Activated T-helper 2 cell treated with anti-CD3 and anti-CD28 coated beads, Interferon-gamma antibody, Interleukin-2, Interleukin-4, amounts not matched to agents 10 μg/mL and 5 μg/mL and 100 μg/mL, durations not matched to agents 14 hours and 24 hours and 36 hours (primary cell): Measurements from ENCODE around the gene B3GNT7. TPM values are rescaled to one million over a fixed set of nuclear protein-coding genes. Genes with fewer than 3 reads are reported as not detected.
"Not testable (repeated sequence)": the region's sequence is repeated elsewhere in the genome, so short reads cannot be mapped to it uniquely, and the experiment has no call there.

Experiments
- DNase-seq: peaks from one replicate; pipeline ENCODE4 v3.0.0; 2021; ENCODE audit warnings: low spot score
- H3K27ac Mint-ChIP-seq: one replicate; pipeline ENCODE4 v1.8.0; 2021; ENCODE audit warnings: mixed read lengths
- H3K27me3 Mint-ChIP-seq: one replicate; pipeline ENCODE4 v1.8.0; 2021; ENCODE audit warnings: low read depth, mixed read lengths
- H3K36me3 Mint-ChIP-seq: one replicate; pipeline ENCODE4 v1.8.0; 2021; ENCODE audit warnings: low read depth, mixed read lengths
- H3K4me1 Mint-ChIP-seq: one replicate; pipeline ENCODE4 v1.8.0; 2021; ENCODE audit warnings: low read depth, mixed read lengths
- H3K4me3 Mint-ChIP-seq: one replicate; pipeline ENCODE4 v1.8.0; 2021; ENCODE audit warnings: low read depth, mild to moderate bottlenecking, moderate library complexity, mixed read lengths
- H3K9me3 Mint-ChIP-seq: one replicate; pipeline ENCODE4 v1.8.0; 2021; ENCODE audit warnings: mixed read lengths
- intact Hi-C: fragments of 100-400 bp; cut with micrococcal nuclease; formaldehyde crosslinking; loops from one replicate; pipeline ENCODE4 v1.15.1; 2023
- total RNA-seq: library from RNA; stranded (reverse); gene quantifications from 2 replicates; pipeline ENCODE4 v1.2.3, GENCODE V29; 2022

The B3GNT7 gene
- total RNA-seq, 1 donor from 2014 or later: 0.09 TPM

DNA sequence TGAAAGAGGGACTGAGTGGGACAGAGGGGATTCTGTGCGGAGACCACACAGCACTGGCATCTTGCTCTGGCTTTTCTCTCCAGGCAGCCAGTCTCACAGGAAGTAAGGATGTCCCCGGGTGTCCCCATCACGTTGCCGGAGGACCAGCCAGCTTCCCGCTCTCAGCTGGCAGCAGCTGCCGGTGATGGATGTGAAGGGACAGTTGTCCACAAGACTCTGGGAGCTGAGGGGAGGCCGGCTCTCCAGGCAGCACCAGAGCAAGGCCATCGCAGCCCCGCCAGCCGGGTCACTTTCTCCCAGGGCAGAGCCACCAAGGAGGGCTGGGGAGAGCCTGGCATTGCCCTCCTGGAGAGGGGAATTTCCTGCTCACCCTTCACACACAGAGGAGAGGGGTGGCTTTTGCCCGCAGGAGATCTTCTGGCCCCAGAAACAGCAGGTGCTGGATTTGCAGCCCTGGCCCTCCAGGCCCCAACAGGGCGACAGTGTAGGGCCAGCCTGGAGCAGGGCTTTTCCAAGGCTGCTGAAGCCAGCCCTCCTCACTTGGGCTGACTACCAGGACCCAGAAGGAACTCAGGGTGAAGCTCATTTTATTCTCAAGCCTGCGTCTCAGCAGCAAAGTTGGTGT is 24.0 kb upstream of the B3GNT7 start:
- Mint-ChIP-seq H3K27ac (no peak overlapping the region), H3K9me3 (no peaks in the 10 kb centered on the region), H3K4me1 (no peaks in the 10 kb centered on the region), H3K36me3 (no peaks in the 10 kb centered on the region), H3K27me3 (no peaks in the 10 kb centered on the region), H3K4me3 (no peak overlapping the region)
- intact Hi-C loops: no loop called here
- DNase-seq: no peak

DNA sequence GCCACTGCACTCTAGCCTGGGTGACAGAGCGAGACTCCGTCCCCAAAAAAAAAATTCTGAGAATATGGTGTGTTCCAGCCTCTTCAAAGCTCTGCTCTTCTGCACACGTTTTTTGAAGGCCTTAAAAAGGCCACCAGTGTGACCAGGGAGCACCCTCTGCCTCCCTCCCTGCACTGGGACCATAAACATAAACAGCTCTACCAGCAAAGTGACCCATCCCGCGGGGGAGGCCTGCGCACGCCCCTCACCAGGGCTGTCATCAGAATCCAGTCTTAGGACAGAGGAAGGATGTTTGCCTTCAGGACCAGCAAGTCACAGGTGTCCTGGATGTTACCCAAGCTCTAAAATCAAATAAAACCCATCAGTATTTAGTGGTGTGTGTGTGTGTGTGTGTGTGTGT is 23.2 kb upstream of the B3GNT7 start:
- no peaks in the 10 kb centered on the region for H3K9me3 Mint-ChIP-seq
- no peaks in the 10 kb centered on the region for H3K4me1 Mint-ChIP-seq
- peaks cover 2% of the 10 kb centered on the region for H3K27me3 Mint-ChIP-seq
- intact Hi-C loops: no loop called here
- no peak overlapping the region for H3K4me3 Mint-ChIP-seq
- no peaks in the 10 kb centered on the region for H3K36me3 Mint-ChIP-seq
- DNase-seq: no peak
- H3K27ac Mint-ChIP-seq: no peak overlapping the region

DNA sequence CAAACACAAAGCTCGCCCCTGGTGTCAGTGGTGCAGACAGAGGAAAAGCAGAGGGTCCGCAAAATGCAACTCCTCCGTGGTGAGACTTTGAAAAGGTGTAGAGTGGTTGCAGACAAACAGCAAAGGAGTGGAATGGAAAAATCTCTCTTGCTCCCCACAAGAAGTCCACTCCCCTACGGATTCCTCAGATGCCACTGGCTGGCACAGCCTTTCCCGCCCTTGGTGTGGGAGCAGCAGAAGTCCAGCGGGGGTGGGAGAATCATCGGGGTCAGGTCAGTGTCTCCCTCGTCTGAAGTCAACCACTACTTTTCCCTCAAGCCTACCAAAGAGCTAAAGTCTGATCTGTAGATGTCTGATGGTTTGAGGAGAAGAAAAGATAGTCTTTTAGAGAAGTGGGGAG is 22.3 kb upstream of the B3GNT7 start:
- Mint-ChIP-seq H3K27me3 (peaks cover 2% of the 10 kb centered on the region), H3K27ac (no peak overlapping the region), H3K4me3 (no peak overlapping the region), H3K9me3 (no peaks in the 10 kb centered on the region), H3K36me3 (no peaks in the 10 kb centered on the region), H3K4me1 (no peaks in the 10 kb centered on the region)
- no peak for DNase-seq
- intact Hi-C loops: no loop called here

DNA sequence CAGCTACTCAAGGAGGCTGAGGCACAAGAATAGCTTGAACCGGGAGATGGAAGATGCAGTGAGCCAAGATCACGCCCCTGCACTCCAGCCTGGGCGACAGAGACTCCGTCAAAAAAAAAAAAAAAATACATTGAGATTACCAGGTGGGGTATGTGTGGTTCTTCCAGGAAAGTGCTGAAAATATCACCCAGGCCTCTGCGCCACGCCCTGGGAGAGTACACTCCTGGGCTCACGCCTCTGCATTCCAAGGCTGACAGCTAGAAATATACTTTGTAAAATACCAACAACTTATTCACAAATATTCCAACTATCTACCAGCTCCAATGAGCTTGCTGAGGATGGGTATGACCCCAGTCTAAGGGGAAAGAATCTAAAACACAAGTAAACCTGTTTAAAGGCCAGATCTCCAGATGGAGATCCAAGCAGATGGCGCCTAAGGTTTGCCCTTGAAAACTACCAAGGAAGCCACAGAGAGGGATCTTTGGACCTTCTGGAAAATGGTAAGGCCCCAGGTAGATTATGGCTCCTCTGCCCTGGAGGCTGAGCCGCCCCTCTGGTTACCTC is 21.6 kb upstream of the B3GNT7 start:
- peaks cover 2% of the 10 kb centered on the region for H3K27me3 Mint-ChIP-seq
- intact Hi-C loops: no loop called here
- H3K9me3 Mint-ChIP-seq: no peaks in the 10 kb centered on the region
- H3K4me1 Mint-ChIP-seq: no peaks in the 10 kb centered on the region
- DNase-seq: no peak
- no peak overlapping the region for H3K4me3 Mint-ChIP-seq
- no peak overlapping the region for H3K27ac Mint-ChIP-seq
- H3K36me3 Mint-ChIP-seq: no peaks in the 10 kb centered on the region

DNA sequence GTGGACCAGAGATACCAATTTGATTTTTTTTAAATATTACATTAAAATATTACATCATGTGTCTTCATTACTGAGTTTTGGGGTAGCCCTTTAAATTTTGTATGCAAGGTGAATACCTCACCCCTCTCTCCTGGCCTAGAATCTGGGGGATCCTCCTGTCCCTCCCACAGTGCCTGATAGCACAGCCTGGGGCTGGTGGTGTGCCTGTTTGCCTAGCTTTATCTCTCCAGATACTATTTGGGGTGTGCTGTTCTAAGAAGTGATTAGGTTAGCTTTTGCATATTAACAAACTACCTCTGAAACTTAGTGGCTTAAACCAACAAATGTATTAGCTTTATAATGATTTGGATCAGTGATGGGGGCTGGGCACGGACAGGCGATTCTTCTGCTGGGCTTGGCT is 20.7 kb upstream of the B3GNT7 start:
- Mint-ChIP-seq H3K27ac (no peak overlapping the region), H3K27me3 (peaks cover 2% of the 10 kb centered on the region), H3K4me3 (no peak overlapping the region), H3K4me1 (no peaks in the 10 kb centered on the region), H3K36me3 (no peaks in the 10 kb centered on the region), H3K9me3 (no peaks in the 10 kb centered on the region)
- DNase-seq: no peak
- intact Hi-C loops: no loop called here

DNA sequence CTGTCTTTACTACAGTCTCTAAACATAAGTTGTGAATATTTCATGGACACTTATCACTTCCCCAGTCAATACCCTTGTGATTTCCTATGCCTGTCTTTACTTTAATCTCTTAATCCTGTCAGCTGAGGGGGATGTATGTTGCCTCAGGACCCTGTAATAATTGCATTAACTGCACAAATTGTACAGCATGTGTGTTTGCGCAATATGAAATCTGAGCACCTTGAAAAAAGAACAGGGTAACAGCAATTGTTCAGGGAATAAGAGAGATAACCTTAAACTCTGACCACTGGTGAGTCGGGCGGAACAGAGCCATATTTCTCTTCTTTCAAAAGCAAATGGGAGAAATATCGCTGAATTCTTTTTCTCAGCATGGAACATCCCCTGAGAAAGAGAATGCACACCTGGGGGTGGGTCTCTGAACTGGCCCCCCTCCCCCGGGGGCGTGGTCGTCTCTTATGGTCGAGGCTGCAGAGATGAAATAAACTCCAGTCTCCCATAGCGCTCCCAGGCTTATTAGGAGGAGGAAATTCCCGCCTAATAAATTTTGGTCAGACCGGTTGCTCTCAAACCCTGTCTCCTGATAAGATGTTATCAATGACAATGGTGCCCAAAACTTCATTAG is 19.4 kb upstream of the B3GNT7 start:
- H3K36me3 Mint-ChIP-seq, H3K4me1 Mint-ChIP-seq, intact Hi-C loops, DNase-seq, H3K4me3 Mint-ChIP-seq, H3K27ac Mint-ChIP-seq, H3K9me3 Mint-ChIP-seq, H3K27me3 Mint-ChIP-seq: not testable (repeated sequence)

DNA sequence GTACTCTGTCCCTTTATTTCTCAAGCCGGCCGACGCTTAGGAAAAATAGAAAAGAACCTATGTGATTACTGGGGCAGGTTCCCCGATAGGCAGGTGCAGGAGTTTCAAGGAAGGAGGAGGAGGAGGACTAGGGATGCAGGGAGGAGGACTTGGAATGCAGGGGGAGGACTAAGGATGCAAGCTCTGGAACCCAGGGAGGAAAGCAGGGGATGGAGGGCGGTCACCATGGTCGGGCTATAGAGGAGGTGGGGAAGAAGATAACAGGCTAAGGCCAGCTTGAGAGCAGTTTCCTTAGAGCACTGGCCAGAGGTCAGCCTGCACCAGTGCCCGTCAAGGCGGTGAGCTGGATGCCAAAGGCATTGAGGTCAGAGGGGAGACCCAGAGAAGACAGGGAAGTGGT is 18.7 kb upstream of the B3GNT7 start:
- Mint-ChIP-seq H3K27ac (no peak overlapping the region), H3K4me1 (no peaks in the 10 kb centered on the region), H3K27me3 (peaks cover 2% of the 10 kb centered on the region), H3K36me3 (no peaks in the 10 kb centered on the region), H3K4me3 (no peak overlapping the region), H3K9me3 (no peaks in the 10 kb centered on the region)
- intact Hi-C loops: no loop called here
- DNase-seq: no peak

DNA sequence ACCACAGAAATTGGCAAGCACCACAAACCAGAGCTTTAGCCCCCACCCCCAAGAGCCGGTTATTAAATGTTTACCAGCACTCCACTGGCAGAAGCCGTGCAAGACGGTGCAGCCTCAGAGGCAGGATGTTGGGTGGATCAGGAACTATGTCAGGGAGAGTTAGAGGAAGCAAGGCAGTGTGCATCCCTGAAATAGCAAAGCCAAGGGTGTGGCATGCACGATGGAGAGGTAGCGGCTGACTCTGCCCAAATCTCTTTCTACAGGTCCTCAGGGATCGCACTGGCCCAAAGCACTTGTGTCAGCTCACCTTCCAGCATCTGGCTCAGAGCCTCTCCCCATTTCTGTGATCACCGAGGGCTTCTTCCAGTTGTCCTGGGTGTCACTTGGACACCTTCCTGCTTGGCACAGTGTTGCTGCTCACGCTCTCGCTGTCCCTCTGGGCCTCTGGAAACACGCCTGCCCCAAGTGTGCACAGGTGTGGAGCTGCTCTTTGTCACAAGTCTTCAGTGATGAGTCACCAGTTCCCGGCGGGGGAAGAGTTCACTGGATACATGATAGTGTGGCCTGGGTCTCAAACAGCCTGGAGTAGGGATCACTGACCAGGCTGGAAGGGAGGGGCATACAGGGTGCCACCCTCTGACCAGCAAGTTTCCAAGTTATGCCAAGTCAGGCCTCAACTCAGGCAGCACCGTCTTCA is 17.3 kb upstream of the B3GNT7 start:
- no peak overlapping the region for H3K27ac Mint-ChIP-seq
- intact Hi-C loops: no loop called here
- H3K4me3 Mint-ChIP-seq: no peak overlapping the region
- H3K27me3 Mint-ChIP-seq: peaks cover 2% of the 10 kb centered on the region
- no peak for DNase-seq
- H3K9me3 Mint-ChIP-seq: no peaks in the 10 kb centered on the region
- H3K4me1 Mint-ChIP-seq: no peaks in the 10 kb centered on the region
- no peaks in the 10 kb centered on the region for H3K36me3 Mint-ChIP-seq

DNA sequence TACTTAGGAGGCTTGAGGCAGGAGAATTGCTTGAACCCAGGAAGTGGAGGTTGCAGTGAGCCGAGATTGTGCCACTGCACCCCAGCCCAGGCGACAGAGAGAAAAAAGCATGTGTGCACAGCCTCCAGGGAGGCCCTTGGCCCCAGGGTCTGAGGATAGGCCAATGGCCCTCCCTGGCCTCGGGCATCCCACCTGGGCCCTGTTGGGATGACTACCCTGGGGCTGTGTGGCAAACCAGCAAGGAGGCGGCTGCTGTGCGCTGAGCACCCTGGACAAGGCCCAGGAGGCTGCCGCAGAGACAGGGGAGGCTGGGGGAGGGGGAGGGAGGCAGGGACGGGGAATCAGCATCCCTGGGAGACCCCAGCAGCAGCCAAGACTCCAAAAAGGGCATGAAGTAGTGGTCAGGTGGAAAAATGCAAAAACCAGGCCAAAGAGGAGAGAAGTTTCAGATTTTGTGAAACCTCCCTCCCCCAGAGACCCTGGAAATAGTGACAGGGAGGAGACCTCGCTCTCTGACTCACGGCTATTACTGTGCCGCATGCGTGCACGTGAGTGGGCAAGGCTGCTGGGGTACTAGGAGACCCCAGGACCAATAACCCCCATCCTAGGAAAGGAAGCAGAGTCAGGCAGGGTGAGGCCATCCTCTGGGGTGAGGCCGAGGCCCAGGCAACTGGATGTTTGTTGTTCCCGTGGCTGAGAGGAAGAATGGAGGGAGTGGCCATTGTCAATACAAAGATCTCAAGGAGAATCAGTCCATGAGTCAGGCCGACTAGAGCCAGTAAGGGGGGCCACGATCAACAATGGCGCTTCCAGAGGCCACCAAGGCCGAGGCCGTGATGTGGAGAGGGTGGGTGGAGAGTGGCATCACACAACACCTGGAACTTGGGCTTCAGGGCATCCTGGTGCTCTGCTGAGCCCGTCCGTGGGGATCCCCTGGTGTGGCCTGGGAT is 16.0 kb upstream of the B3GNT7 start:
- H3K27ac Mint-ChIP-seq: no peak overlapping the region
- peaks cover 2% of the 10 kb centered on the region for H3K27me3 Mint-ChIP-seq
- H3K9me3 Mint-ChIP-seq: peaks cover under 1% of the 10 kb centered on the region
- H3K4me3 Mint-ChIP-seq: no peak overlapping the region
- no peak for DNase-seq
- H3K4me1 Mint-ChIP-seq: no peaks in the 10 kb centered on the region
- intact Hi-C loops: no loop called here
- H3K36me3 Mint-ChIP-seq: no peaks in the 10 kb centered on the region

DNA sequence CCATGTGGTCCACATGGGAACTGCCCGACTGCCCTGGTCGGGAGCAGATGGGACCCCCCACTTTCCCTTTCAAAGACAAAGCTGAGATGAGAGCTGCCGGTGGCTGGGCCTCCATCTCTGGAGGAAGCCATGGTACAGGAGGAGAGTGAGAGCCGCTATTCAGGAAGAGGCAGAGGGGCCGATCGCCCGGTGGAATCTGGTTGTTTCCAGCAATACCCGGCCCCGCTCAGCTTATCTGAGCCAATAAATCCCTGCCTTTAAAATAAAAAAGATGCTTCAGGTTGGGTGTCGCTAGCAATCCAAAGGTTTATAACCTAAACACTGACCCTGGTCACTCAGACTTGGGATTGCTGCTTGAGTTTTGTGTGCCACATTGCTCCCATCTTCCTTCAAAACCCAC is 15.2 kb upstream of the B3GNT7 start:
- H3K36me3 Mint-ChIP-seq: no peaks in the 10 kb centered on the region
- H3K27me3 Mint-ChIP-seq: peaks cover 2% of the 10 kb centered on the region
- no peak overlapping the region for H3K4me3 Mint-ChIP-seq
- intact Hi-C loops: no loop called here
- no peaks in the 10 kb centered on the region for H3K4me1 Mint-ChIP-seq
- no peak overlapping the region for H3K27ac Mint-ChIP-seq
- DNase-seq: no peak
- H3K9me3 Mint-ChIP-seq: peaks cover 8% of the 10 kb centered on the region

DNA sequence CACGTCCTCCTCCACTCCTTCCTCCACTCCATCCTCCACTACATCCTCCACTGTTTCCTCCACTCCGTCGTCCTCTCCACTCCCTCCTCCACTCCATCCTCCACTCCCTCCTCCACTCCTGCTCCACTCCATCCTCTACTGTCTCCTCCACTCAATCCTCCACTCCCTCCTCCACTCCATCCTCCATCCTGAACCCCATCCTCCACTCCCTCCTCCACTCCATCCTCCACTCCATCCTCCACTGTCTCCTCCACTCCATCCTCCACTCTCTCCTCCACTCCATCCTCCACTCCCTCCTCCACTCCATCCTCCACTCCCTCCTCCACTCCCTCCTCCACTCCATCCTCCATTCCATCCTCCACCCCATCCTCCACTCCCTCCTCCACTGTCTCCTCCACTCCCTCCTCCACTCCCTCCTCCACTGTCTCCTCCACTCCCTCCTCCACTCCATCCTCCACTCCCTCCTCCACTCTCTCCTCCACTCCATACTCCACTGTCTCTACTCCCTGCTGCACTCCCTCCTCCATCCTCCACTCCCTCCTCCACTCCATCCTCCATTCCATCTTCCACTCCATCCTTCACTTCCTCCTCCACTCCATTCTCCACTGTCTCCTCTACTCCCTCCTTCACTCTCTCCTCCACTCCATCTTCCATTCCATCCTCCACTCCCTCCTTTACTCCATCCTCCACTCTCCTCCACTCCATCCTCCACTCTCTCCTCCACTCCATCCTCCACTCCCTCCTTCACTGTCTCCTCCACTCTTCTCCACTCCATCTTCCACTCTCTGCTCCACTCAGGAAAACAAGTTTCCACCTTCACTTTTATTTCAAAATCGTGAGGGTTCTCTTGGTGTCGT is 14.3 kb upstream of the B3GNT7 start:
- no peaks in the 10 kb centered on the region for H3K36me3 Mint-ChIP-seq
- H3K27me3 Mint-ChIP-seq: peaks cover 2% of the 10 kb centered on the region
- no peak overlapping the region for H3K27ac Mint-ChIP-seq
- peaks cover 14% of the 10 kb centered on the region for H3K9me3 Mint-ChIP-seq
- no peak overlapping the region for H3K4me3 Mint-ChIP-seq
- intact Hi-C loops: no loop called here
- no peak for DNase-seq
- no peaks in the 10 kb centered on the region for H3K4me1 Mint-ChIP-seq

DNA sequence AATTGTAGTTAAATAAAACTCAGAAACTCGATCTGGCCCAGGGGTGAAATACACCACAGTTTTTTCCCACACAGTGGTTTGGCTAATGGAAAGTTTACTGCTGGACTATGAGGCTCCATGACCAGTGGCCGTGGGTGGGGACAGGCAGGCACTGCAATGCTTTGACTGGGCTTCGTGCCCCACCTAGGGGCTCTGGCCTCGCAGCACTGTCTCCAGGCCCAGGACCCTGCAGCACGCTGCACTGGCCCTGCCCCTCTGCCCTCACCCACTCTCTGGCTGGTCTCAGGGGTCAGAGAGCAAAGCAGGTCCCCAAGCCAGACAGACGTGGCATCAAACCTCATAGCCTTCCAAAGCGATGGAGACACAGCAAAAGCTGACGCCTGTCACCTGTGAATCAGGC is 13.4 kb upstream of the B3GNT7 start:
- no peak overlapping the region for H3K27ac Mint-ChIP-seq

More for the DNA sequence above, 13.4 kb upstream of the B3GNT7 start:
- no peak for DNase-seq
- Mint-ChIP-seq H3K4me1 (no peaks in the 10 kb centered on the region), H3K27me3 (peaks cover 2% of the 10 kb centered on the region), H3K9me3 (peaks cover 14% of the 10 kb centered on the region), H3K4me3 (no peak overlapping the region), H3K36me3 (no peaks in the 10 kb centered on the region)
- intact Hi-C loops: no loop called here
